Muscle of back (tissue), 11 donors: ENCODE measurements around the gene CHAF1A. TPM values are rescaled to one million over a fixed set of nuclear protein-coding genes. Genes with fewer than 3 reads are reported as not detected.

Experiments used
- DNase-seq, 3 donors: peaks; one replicate each; pipeline versions ENCODE4 v3.0.0 to v3.0.0-alpha.2; 2013
- polyA plus RNA-seq, 10 donors: library from polyadenylated mRNA; unstranded; fragments of 120-200 nt; gene quantifications; one replicate each; pipeline ENCODE4 v1.2.1, GENCODE V29; 2013; ENCODE audit not compliant: insufficient read length in 10 of 10

The CHAF1A gene
- polyA plus RNA-seq, 10 donors = 8.2 to 17.3 (median 12.3) TPM

DNA sequence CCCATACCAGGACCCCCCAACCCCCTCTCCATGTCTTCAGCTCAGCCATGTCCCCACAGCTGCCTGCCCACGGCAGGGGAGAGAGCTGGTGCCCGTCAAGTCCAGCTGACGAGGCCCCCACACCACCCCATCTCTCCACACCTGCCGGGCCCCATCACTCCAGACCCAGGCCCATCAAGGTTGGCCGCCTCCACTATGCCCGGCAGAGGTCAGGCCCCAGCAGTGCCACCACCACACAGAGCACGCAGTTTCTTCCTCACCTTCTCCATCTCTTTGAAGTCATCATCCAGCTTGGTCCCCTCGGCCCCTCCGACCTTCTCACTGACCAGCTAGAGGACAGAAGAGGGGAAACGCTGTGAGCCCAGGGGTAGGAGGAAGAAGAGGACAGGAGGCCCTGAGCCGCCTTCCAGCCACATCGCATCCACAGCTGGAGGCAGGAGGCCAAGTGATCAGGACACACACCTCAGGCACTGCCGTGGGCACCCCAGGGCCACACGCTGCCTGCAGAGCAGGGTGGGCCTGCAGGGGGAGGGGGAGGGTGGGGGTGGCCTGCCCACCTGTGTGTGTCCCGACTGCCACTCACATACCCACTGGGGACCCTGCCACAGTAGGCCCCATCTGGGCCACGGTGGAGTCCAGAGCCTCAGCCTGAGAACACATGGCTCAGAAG lies 35.6 kb upstream of the CHAF1A start:
- no peak for DNase-seq

DNA sequence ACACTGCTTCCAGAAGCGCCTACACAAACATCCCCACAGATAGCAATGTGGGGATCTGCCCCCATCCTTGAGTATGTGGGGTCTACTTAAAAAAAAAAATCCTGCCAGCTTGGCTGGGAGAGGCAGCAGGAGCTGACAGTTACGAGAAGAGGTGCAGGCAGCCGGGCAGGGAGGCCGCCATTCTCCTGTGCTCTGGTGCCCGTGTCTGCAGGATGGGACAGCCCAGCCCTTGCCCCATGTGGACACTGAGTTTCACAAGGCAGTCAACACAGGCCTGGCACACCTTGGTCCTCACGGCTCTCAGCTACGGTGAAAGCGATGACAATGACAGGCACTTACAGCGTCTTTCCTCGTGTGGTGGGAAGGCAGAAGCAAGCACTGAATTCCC lies 35.1 kb upstream of the CHAF1A start:
- no peak for DNase-seq

DNA sequence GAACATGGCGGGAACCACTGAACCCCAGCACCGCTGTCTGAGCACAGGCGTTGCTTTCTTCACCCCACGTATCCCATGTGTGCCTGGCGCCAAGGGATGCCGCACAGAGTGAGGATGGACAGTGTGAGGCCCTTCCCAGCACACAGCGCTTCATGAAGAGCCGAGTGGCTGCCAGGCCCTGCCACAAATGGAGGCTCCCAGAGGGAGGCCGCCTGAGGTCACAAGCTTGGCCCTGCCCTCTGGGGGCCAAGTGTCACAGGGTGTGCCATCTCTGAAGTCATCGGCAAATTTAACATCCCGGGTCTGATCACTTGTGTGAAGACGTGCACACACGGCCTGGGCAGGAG lies 34.7 kb upstream of the CHAF1A start:
- DNase-seq = peak in 1 of 3 donors; percentile 13

DNA sequence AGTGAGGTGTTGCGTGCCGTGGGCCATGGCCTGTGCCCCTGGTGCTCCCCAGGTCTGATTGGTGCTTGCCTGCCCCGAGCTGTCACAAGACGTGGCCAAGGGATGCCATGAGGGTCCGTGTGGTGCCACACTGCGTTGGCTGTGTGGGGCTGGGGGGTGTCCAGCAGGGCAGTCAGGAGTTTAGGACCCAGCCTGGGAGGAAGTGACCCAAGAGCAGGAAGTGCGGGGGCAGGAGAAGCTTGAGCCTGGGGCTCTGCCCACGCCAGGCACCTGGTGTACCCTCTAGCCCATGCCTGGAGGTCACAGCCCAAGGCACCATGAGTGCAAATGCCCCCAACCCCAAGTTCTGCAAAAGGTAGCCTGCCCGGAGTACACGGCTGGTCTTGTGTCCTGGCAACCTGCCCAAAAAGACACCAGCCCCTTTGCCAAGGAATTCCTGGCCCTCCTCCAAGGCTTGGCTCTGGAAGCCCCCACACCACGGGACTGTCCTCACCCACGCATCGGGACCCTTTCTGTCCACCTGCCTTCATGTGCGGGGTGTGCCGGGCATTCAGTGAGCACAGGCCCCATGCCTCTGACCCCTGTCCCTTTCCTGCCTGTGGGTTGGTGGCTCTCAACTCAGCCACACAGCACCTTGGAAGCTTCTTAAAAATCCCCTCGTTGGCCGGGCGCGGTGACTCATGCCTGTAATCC lies 34.2 kb upstream of the CHAF1A start:
- DNase-seq = peak in 2 of 3 donors; percentile 47 to 52

DNA sequence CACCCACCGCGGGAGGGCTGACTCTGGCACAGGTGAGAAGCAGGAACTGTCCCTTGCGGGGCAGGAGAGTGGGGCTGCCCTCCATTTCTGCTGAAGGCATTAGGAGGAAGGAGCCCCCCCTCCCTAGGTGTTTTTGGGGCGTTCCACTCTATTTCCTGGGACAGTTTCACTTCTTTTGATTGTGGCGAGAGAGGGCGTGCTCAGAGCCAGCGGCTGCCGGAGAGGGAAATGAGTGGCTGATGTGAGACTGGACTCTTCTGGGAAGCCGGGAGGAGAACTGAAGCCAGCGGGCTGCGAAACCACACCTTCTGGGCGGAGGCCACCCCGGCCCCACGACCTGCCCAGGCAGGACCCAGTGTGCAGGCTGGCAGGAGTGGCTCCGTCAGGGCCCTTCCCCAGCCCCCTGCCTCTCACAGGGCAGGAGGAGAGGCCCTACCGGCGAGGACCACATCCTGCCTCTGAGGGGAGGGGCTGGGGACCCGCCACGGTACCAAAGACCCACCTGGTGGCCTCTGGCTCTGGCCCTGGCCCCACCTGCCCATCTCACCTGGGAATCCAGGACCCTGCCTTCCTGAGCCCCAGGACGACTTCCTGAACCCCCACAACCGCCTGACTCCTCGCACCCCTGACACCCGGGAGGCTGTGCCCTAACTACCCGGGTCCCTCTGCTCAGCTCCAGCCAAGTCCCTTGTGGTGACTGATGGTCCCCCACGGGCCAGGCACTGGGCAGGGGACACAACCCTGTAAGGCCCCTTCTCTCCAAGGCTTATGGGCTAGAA lies 33.1 kb upstream of the CHAF1A start:
- peak in 1 of 3 donors; percentile 54 for DNase-seq

DNA sequence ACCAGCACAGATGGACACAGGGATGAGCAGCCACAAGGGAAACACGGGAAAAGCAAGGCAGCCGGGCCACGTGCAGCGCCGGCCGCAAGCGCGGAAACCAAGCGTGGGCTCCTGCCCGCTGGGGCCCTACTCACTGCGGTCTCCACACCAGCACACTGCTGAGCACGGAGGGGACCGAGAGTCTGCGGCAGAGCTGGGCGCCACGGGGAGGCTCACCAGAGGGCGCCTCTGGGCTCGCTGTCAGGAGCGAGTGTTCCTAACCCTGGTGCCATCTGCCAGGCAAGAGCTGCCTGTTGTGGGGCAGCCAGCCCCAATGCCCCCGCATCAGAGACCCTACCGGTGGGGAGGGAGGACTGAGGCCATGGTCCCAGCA lies 32.6 kb upstream of the CHAF1A start:
- DNase-seq = peak in 1 of 3 donors; percentile 67

DNA sequence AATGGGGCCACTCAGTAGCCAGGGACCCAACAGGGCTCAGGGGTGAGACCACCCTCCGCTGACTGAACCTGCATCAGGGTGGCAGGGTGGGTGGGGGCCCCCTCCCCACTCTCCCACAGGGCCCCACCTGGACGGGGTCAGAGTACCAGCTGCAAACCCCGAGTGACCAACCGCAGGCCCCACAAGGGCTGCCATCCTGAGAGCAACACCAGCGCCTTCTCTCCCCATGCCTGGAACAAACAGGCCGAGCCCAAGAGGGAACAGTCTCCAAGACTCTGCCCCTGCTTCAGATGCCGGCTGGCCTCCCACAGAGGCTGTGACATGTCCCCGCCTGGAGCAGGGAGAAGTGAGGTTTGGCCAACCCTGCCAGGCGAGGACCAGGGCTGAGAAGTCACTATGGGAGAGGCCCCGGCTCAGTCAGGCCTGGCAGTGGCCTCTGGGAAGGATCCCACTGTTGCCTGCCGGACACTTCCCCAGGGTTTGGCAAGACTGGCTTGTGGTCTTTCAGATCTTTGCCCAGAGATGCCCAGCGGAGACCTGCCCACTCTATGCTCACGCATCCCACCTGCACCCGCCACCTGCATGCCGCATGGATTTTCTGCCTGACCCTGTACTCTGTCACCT lies 31.9 kb upstream of the CHAF1A start:
- DNase-seq = no peak

DNA sequence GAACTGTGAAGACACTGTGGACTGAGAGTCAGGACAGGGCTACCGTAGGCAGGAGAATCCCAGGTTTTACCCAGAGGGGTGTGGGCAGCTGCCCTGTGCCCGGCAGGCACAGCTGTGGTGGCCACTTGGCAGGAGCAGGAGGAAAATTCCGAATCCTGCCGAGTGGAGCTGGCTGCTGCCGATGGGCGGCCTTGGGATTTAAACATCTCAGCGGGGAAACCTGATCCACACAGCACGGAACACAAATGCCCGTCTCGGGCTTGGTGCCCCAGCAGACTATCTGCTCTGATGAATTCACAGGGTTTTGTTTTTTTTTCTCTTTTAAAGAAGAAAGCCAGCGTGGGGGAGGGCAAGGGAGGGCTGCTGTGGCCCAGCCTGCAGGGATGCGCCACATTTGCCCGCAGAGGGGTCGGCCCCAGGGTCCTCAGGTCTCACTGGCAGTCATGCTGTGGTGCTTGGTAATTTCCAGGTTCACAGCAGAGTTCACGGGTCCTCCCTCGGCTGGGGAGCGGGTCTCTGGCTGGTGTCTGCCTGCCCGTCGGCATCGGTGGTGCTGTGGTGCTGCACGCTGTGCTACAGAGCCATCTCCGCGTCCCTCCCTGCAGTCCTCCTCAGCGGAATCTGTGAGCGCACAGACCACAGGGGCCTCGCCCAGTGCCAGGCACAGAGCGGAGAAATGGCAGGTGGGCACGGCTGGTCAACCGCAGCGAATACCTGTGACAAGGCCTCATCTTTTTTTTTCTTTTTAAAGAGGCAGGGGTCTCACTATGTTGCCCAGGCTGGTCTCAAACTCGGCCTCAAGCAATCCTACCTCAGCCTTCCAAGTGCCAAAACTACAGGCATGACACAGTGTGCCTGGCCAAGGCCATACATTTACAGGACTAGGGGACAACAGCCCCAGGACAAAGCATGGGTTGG lies 30.9 kb upstream of the CHAF1A start:
- DNase-seq = peak; percentile 61 to 73 (median 65)

DNA sequence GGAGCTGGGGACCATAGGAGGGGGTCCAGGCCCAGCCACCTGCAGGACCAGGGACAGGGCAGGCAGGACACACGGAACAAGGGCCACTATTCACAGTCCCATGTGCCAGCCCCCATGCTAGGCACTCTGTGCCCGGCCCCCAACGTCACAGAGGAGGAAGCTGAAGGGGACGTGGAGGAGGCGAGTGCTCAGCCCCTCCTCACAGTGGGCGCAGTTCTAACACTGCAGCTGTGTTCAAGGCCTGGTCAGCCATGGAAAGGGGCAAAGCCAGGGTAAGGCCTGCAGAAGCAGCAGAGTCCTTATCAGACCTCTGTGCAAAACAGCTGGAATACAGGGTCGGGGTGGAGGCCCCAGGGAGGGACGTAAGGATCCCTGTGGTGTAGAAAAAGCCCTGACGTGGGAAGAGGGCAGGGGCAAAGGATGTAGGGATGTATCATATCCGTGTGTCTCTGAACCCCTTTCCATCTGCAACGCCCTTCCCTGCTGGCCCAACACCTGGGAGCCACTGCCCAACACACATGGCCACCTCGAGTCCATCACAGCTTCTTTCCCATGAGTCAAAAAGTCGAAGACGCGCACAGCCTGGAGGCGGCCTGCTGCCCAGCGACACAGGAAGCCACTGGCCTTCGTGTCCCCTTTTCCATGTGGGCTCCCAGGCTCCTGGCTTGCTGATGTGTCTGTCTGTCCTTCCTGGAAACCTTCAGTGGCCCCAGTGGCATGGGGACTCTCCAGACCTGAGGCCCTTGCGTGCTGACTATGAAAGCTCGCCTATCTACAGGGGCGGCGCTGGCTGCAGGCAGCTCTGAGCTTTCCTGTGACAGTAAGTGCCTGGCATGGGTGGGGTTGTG lies 30.1 kb upstream of the CHAF1A start:
- DNase-seq = no peak

DNA sequence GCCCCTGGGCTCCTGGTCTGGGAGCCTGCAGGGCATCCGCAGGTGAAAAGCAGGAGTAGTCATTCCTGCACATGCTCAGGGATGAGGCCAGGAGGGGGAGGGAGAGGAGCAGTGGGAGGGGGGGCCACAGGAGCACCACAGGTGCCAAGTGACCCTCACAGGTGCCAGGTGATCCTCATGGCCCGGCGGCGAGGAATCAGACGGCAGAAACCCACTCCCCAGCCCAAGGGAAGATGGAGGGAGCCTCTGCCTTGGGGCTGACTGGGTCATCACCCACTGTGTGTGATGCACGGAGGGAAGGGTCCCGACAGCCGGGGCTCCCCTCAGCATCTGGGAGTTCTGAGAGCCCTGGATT lies 29.4 kb upstream of the CHAF1A start:
- no peak for DNase-seq

DNA sequence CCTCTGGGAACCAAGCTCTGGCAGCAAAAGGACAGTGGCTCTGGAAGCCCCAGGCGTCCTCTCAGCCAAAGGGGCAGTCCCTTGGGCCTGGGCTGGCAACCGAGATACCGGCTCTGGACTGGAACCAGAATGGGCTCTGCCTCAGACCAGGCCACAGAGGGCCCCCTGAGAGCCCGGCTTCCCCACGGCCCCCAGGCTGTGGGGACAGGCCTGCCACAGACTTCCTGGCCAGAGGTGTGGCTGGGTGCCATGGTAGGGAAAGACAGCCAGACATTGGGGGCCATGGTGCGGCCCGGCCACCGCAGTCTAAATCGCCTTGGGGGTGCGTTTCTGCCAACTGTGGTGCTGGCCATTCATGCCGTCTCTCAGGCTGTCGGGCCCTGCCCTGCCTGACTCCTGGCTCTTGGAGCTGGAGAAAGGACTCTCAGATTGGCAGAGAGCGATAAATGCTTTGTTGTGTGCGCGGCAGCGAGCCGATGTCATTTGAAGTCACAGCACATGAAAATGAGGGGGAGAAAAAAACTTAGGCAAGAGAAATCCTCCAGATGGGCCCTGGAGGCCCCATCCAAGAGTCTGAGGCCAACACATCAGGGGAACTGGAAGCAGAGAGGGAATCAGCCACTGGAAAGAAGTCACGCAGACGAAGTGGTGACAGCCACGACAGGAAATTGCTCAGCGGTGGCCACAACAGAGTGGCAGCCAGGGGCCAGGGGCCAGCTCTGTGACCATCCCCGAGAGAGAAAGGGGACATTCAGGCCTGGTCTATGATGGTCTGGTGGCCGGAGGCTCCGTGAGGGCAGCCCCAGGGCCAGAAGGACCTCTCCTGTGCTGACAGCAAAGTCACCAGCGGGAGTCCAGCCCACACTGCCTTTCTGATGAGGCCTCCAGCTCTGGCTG lies 28.6 kb upstream of the CHAF1A start:
- peak in 2 of 3 donors; percentile 45 to 73 for DNase-seq

DNA sequence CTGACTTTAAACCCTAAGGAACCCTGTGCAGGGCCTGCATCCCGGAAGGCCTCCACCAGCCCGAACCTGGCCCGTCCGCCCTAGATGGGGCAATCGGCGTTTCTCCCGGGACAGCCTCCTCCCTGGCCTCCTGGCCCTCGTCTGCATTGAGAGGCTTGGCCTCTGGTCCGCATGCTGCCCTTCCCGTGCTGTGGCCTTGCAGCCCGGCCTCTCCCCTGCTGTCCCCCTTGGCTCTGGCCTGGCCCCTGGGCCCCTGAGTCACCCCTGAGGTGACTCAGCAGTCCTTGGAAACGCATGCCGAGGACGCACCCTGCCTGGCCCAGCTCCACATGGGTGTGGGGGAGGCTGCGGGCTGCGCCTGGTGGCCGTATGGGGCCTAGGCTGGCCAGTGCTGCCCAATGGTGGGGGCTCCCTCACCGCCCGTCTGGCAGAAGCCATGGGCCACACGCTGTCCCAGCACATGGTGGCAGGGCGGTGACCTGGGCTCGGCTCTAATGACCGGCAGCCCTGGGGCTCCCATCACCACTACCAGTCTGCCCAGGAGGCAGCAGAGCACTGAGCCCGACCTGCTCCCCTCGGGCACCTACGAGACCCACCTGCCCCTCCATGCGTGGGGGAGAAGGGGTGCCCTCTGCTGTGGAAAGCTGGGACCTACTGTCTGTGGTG lies 27.8 kb upstream of the CHAF1A start:
- peak in 1 of 3 donors; percentile 67 for DNase-seq

DNA sequence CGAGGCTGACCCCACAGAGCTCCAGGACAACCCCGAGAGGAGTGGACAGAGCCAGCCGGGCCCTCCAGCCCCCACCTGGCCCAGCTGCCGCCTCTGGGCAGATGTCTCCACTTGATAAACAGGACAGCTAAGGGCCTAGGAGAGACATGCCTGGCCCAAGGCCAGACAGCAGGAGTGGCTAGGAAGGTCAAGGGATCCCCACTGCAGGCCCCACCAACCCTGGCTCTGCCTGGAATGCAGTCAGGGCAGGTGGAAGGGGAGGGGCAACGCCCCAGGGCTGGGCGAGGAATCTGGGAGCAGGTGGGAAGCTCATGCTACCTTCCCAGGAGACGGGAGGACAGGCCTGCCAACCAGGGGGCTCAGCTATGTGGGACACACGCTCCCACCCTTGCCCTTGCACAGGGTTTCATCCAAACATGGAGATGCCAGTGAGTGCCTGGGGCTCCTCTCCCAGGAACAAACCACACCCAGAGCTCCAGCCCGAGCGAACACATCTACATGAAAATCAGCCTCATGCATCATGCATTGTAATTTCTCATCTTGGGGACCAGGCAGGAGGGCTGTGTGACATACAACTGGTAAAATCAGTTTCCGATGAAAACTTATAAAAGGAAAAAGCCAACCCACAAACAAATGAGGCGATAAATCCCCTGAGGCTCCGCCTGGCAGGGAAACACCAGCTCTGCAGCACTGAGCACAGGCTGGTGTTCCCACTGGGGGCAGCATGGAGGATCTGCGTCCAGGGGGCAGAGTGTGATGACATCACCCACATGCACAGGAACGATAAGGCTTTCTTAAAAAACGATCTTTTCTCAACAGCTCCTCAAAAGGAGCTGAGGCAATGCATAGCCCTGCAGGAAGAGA lies 27.0 kb upstream of the CHAF1A start:
- DNase-seq = peak in 1 of 3 donors; percentile 71

DNA sequence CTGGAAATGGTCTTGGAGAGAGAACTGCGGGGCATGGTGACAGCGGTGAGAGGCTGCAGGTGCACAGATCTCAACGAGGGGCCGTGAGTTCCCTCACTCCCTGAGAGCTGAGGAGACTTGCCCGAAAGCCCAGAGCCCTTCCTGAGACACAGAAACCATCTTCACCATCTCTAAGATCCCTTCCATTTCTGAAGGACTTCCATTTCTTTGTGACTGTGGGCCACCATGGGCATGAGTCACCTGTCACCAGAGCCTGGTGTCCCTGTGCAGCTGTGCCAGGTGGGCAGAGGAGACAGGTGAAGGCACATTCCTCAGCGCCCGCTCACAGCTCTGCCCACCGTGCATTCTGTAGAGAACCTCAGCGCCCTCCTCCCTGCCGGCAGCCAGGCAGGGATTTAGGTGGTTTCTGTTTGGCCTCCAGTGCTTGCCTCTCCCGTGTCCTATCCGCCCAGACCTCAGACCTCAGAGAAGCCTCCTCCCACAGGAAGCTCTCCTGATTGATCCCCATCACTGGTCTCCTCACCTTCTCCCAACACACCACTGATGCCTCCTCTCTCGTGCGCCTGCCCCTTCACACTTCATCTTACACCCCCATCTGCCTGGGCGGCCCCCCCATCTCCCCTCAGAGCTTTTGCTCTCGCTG lies 26.3 kb upstream of the CHAF1A start:
- DNase-seq = no peak

DNA sequence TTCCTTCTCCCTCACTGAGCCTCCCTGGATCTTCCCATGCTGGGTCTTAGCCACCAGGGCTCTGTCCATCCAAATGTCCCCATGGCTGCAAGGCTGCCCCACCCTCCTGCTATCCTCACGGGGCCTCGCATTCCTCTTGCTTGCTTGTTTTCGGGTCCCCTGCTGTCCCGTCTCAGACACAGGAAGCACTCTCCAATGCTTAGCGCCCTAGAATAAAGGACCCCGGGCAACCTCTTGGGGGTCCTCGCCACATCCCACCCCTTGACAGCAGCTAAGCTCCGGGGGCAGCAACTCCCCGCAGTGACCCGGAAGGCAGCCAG lies 25.8 kb upstream of the CHAF1A start:
- no peak for DNase-seq

DNA sequence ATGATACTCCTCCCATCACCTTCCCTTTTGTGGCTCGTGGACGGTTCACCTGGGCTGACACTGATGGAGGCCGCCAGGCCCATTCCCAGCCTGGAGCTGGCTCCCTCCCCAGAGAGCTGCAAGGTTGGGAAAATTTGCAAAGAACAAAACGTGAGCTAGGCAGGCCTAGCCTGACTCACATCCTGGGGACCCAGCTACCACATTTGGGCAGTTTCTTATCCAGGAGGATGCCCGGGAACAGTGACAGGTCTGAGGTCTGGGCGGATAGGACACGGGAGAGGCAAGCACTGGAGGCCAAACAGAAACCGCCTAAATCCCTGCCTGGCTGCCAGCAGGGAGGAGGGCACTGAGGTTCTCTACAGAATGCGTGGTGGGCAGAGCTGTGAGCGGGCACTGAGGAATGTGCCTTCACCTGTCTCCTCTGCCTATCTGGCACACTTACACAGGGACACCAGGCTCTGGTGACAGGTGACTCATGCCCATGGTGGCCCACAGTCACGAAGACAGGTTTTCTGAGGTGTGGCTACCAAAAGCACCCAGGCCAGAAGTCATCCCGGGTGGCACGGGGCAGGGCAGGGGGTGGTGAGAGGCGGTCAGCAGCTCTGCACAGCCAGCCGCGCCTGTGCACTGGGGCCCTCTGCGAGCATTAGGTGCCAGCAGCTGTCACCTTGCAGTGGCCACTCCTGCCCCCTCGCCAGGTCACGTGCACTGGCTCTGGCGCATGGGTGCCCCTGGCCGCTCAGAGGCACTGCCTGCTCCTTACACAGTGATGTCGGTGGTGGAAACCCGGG lies 25.3 kb upstream of the CHAF1A start:
- DNase-seq = no peak

DNA sequence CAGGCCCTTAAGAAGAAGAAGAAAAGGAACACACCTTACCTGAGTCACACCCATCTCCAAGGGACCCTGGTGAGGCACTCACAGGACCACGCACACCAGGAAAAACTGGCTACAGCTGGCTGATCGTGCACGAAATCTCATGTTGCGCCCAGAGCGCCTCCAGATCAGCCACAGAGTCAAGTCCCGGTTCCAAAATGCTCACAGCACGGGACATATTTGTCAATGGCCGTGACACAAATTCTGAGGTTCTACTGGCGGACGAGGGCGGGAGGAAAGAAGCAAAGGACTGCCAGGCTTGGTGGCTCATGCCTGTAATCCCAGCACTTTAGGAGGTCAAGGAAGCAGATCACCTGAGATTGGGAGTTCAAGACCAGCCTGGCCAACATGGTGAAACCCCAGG lies 23.6 kb upstream of the CHAF1A start:
- no peak for DNase-seq
